A549 treated with AZD9567 at 1 μM for 4 hours (cell line): ENCODE results near the gene NPIPB12. TPM values are rescaled to one million over a fixed set of nuclear protein-coding genes. Genes with fewer than 3 reads are reported as not detected.

Source experiments
- total RNA-seq: library from RNA; stranded (reverse); fragments of 200-300 nt; extraction: Qiagen RNA extraction; gene quantifications from 5 replicates; pipeline ENCODE4 v1.2.3, GENCODE V29; 2022; ENCODE audit not compliant: insufficient read depth

NPIPB12 gene
- total RNA-seq = 29.9 to 42.1 TPM (median 32.5 TPM) in 5 replicates

DNA sequence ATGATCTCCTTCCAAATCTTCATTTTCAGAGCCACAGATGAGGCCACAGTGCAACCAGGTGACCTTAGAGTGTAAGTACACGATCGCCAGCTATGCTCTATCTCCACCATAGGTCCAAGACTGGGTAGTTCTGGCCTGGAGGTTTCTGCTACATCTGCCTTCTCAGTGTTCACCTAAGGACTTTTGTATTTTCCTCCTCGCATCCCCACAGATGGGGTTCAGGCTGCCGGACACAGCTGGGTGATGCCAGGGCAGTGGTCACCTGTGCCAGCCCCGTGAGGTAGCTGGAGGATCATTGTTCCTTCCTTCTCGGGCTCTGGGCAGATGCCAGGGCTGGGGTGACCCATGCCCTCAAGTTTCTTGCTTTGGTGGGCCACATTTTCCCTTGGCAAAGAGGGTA is at the start of gene NPIPB12:
Gene NPIPB12, minus strand, starts transcription at position 101 of the 400 bp plus-strand sequence.

DNA sequence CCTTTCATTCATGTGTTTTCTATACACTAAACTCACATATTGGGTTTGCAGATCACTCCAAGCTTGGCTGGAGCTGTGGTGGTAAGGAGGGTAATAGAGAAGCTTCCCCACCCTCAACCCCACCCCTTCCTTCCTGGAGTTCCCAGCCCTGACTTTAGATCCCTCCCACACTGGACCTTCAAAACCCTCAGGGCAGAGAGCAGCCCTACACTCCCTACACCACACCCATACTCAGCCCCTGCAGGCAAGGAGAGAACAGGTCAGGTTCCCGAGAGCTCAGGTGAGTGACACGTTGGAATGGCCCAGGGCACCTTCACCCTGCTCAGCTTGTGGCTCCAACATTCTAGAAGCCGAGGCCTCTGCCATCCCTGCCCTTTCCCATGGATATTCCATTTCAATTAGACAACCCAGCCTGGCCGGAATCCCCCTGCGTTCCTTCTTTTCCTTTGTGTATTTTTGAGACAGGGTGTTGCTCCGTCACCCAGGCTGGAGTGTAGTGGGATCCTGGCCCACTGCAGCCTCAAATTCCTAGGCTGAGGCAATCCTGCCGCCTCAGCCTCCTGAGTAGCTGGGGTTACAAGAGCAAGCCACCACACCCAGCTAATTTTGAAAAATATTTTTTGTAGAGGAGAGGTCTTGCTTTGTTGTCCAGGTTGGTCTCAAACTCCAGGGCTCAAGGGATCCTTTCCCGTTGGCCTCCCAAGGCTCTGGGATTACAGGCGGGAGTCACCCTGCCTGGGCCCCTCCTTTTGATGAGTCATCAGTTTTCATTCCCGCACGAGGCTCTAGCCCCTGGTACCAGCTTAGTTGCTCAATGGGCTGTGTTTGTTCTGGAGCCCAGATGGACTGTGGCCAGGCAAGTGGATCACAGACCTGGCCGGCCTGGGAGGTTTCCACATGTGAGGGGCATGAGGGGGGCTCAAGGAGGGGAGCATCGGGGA is 46.2 kb downstream of the NPIPB12 start, which contains the start of gene SULT1A4:
Gene SULT1A4, plus strand, starts transcription at position 208 of the 941 bp plus-strand sequence. CDS start 1,473 bp downstream, outside the sequence.

DNA sequence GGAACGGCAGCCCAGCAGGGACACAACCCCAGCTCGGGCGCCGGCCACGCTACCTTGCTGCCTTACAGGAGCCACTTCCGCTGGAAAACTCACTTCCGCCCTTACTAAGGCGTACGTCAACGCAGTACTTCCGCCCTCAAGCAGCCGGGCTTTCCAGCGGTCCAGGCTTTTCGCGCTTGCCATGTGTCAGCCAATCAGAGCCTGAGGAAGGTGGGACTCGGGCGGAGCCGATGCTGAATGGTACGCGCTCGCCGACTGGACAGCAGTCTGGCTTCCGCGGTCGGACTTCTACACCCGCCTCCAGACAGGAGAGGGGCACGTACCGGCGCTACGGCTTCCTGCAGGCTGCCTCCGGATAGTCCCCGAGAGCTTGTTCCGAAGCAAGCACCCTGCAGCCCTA is 51.9 kb downstream of the NPIPB12 start, which contains the start of the genes BOLA2 and SLX1B:
Gene BOLA2, minus strand, starts transcription at position 83 of the 400 bp plus-strand sequence. CDS start 98 bp downstream, outside the sequence.
Gene SLX1B, plus strand, starts transcription at position 265 of the 400 bp plus-strand sequence.

Other genes starting within 250 kb of the NPIPB12 start
- 1.4 to 2.6 TPM (median 1.7 TPM) in 5 replicates for gene NPIPB11, start 99.7 kb downstream of the NPIPB12 start, total RNA-seq
- gene BOLA2, start 52.1 kb downstream of the NPIPB12 start, total RNA-seq = 14.2 to 29.8 TPM (median 27.3 TPM) in 5 replicates
- gene SLX1B, start 51.9 kb downstream of the NPIPB12 start, total RNA-seq = 64.6 to 95.3 TPM (median 82.5 TPM) in 5 replicates
- gene SULT1A4, start 46.5 kb downstream of the NPIPB12 start, total RNA-seq = 6.9 to 39.3 TPM (median 29.0 TPM) in 5 replicates
- gene SPN, start 156.8 kb upstream of the NPIPB12 start, total RNA-seq = 0.05 TPM in 1 of 5 replicates, not detected in the others
- 0.59 to 1.3 TPM (median 1.1 TPM) in 4 of 5 replicates, not detected in the other for gene QPRT, start 172.8 kb upstream of the NPIPB12 start, total RNA-seq
- not detected in 5 replicates for gene C16orf54, start 239.6 kb upstream of the NPIPB12 start, total RNA-seq